Measurements from ENCODE around the gene CCDC27. TPM values are rescaled to one million over a fixed set of nuclear protein-coding genes. Genes with fewer than 3 reads are reported as not detected.

CCDC27 gene
- total RNA-seq, 1 experiment from 2014 or later, result 0.13 TPM

- TF ChIP-seq SMAD3 (CRISPR knock-in tag; IDR thresholded peaks at IDR 0.05; ENCODE audit: borderline replicate concordance) (no peak), EMX1 (CRISPR knock-in tag; IDR thresholded peaks at IDR 0.05) (no peak), ERG (CRISPR knock-in tag; IDR thresholded peaks at IDR 0.05) (no peak), ZBTB43 (CRISPR knock-in tag; IDR thresholded peaks at IDR 0.05) (no peak)
Measured at GRCh38 chr1:3744646-3745045, 7.6 kb upstream of the CCDC27 start (continued).

- Mint-ChIP-seq H3K27ac (peak overlapping the region; percentile 61), H3K4me1 (peaks cover 30% of the 10 kb centered on the region), H3K27me3 (ENCODE audit: low read depth) (0 out of 2 replicates have a peak, but pooled peaks cover under 1% of the 10 kb centered on the region), H3K9me3 (no peaks in the 10 kb centered on the region), H3K4me3 (peak overlapping the region; percentile 96), H3K36me3 (peaks cover 27% of the 10 kb centered on the region)
- DNase-seq (ENCODE audit: low spot score) (no peak), ATAC-seq (no peak)
- POLR2A ChIA-PET, result no interaction called here
- TF ChIP-seq ZBTB21 (CRISPR knock-in tag; IDR thresholded peaks at IDR 0.05; ENCODE audit: borderline replicate concordance) (no peak), TP53 (CRISPR knock-in tag; IDR thresholded peaks at IDR 0.05) (no peak), TCF7 (CRISPR knock-in tag; IDR thresholded peaks at IDR 0.05; ENCODE audit: low read depth) (no peak), ELF4 (CRISPR knock-in tag; IDR thresholded peaks at IDR 0.05; ENCODE audit: low read depth) (no peak), TEAD1 (CRISPR knock-in tag; IDR thresholded peaks at IDR 0.05) (no peak), NFATC4 (CRISPR knock-in tag; IDR thresholded peaks at IDR 0.05) (no peak), EMX1 (CRISPR knock-in tag; IDR thresholded peaks at IDR 0.05) (no peak), ETV6 (CRISPR knock-in tag; IDR thresholded peaks at IDR 0.05) (no peak), ZBTB43 (CRISPR knock-in tag; IDR thresholded peaks at IDR 0.05) (no peak), ZNF232 (CRISPR knock-in tag; IDR thresholded peaks at IDR 0.05) (no peak), ZNF219 (CRISPR knock-in tag; IDR thresholded peaks at IDR 0.05; ENCODE audit: borderline replicate concordance) (no peak), PRDM15 (CRISPR knock-in tag; IDR thresholded peaks at IDR 0.05) (no peak), ATF1 (CRISPR knock-in tag; IDR thresholded peaks at IDR 0.05) (no peak)
- TF ChIP-seq, protein P1, sequence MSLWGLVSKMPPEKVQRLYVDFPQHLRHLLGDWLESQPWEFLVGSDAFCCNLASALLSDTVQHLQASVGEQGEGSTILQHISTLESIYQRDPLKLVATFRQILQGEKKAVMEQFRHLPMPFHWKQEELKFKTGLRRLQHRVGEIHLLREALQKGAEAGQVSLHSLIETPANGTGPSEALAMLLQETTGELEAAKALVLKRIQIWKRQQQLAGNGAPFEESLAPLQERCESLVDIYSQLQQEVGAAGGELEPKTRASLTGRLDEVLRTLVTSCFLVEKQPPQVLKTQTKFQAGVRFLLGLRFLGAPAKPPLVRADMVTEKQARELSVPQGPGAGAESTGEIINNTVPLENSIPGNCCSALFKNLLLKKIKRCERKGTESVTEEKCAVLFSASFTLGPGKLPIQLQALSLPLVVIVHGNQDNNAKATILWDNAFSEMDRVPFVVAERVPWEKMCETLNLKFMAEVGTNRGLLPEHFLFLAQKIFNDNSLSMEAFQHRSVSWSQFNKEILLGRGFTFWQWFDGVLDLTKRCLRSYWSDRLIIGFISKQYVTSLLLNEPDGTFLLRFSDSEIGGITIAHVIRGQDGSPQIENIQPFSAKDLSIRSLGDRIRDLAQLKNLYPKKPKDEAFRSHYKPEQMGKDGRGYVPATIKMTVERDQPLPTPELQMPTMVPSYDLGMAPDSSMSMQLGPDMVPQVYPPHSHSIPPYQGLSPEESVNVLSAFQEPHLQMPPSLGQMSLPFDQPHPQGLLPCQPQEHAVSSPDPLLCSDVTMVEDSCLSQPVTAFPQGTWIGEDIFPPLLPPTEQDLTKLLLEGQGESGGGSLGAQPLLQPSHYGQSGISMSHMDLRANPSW (CRISPR knock-in tag; conservative IDR thresholded peaks at IDR 0.05; ENCODE audit: low read depth), result no peak
- TF ChIP-seq, protein P2, sequence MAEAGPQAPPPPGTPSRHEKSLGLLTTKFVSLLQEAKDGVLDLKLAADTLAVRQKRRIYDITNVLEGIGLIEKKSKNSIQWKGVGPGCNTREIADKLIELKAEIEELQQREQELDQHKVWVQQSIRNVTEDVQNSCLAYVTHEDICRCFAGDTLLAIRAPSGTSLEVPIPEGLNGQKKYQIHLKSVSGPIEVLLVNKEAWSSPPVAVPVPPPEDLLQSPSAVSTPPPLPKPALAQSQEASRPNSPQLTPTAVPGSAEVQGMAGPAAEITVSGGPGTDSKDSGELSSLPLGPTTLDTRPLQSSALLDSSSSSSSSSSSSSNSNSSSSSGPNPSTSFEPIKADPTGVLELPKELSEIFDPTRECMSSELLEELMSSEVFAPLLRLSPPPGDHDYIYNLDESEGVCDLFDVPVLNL (CRISPR knock-in tag; IDR thresholded peaks at IDR 0.05; ENCODE audit: borderline replicate concordance, low read depth), result no peak
- TF ChIP-seq, protein P3, sequence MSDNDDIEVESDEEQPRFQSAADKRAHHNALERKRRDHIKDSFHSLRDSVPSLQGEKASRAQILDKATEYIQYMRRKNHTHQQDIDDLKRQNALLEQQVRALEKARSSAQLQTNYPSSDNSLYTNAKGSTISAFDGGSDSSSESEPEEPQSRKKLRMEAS (CRISPR knock-in tag; IDR thresholded peaks at IDR 0.05), result no peak
- CTCF ChIA-PET, result interaction anchor here (1.1 to 4.8 kb wide), 3 partner anchors 18 to 31 kb away, joined by 3 to 22 read pairs (median 6); no protein-coding TSS in a partner anchor
Measured at GRCh38 chr1:3745071-3745470, 7.2 kb upstream of the CCDC27 start.
